SK-N-MC (cell line): ENCODE measurements around the gene DRC3.
"Not testable (repeated sequence)": the region's sequence is repeated elsewhere in the genome, so short reads cannot be mapped to it uniquely, and the experiment has no call there.

Experiments
- DNase-seq: peaks from one replicate; pipeline ENCODE4 v3.0.0-alpha.2; 2011; ENCODE audit warnings: low read depth, low spot score
- H3K27ac ChIP-seq: fragments of 200-600 bp; sonication (generic); 2 replicates; pipeline ENCODE4 v1.5.1; 2016; ENCODE audit warnings: mixed run types
- H3K36me3 ChIP-seq: fragments of 200-600 bp; sonication (generic); 2 replicates; pipeline ENCODE4 v1.6.1; 2017; ENCODE audit warnings: antibody characterized with exemption, low read length, mixed read lengths; ENCODE audit not compliant: insufficient read depth
- H3K4me3 ChIP-seq: fragments of 200-600 bp; sonication (generic); 2 replicates; pipeline ENCODE4 v1.5.1; 2016
- H3K9ac ChIP-seq: fragments of 200-600 bp; sonication (generic); 2 replicates; pipeline ENCODE4 v1.8.0; 2017; ENCODE audit warnings: mixed run types, mixed read lengths; ENCODE audit not compliant: insufficient read length
- H3K9me3 ChIP-seq: fragments of 200-600 bp; sonication (generic); 2 replicates; pipeline ENCODE4 v1.6.1; 2017; ENCODE audit warnings: low read depth, mild to moderate bottlenecking, antibody characterized with exemption, low read length, moderate library complexity, mixed read lengths
- EZH2 ChIP-seq: fragments of 200-600 bp; sonication (generic); IDR thresholded peaks from one replicate; pipeline ENCODE4 v1.6.1; 2017; ENCODE audit warnings: antibody characterized with exemption
- FOXP2 ChIP-seq: optimal IDR thresholded peaks from 2 replicates; pipeline ENCODE3; 2011; ENCODE audit warnings: mild to moderate bottlenecking, moderate library complexity; ENCODE audit not compliant: insufficient read depth; ENCODE audit errors: extremely low read length, control extremely low read depth
- POLR2AphosphoS5 ChIP-seq: IDR thresholded peaks from 2 replicates; pipeline ENCODE4 v1.6.1; 2012; ENCODE audit warnings: mild to moderate bottlenecking, low read depth, low read length, borderline replicate concordance

The DRC3 gene

DNA sequence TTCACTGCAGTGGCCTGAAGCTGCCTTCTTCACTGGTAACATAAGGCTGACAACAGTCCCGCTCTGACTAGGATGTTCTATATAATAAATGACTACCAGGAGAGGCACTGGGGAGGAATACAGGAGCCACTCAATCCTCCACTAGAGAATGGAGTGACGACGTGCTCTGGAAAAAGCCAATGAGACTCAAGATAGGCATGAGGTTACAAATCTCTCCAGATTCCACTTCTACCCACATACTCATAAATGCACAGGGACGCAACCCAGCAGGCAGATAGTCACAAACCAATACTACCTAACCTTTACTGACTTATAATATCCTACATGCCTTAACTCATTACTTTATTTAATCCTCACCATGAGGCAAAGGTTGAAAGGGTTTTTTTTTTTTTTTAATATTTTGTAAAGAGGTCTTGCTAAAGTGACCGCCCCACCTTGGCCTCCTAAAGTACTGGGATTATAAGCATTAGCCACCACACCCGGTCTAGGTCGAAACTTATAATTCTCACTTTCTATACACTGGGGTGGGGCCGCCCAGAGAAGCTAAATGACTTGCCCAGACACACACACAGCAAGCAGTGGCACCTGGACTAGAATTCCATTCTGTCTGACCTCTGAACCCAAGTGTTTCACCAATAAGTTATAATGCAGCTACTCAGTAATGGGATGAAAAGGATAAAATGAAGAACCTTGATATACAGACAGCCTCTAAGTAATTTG lies 34.1 kb upstream of the DRC3 start:
- TF ChIP-seq POLR2AphosphoS5 (no peak), FOXP2 (no peak), EZH2 (no peak)
- Histone ChIP-seq H3K9ac (no peak overlapping the region), H3K36me3 (no peaks in the 10 kb centered on the region), H3K4me3 (no peak overlapping the region), H3K27ac (no peak overlapping the region), H3K9me3 (no peaks in the 10 kb centered on the region)
- DNase-seq = no peak

DNA sequence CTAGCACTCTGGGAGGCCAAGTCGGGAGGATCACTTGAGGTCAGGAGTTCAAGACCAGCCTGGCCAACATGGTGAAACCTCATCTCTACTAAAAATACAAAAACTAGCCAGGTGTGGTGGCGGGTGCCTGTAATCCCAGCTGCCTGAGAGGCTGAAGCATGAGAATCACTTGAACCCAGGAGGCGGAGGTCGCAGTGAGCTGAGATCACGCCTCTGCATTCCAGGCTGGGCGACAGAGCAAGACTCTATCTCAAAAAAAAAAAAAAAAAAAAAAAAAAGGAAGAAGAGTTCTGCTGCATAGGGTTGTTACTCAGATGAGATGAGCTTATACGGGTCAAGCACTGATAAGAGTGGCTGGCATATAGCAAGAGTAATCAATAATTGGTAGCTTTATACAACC lies 32.7 kb upstream of the DRC3 start:
- not testable (repeated sequence) for H3K9me3 ChIP-seq, H3K36me3 ChIP-seq, H3K4me3 ChIP-seq, H3K27ac ChIP-seq, H3K9ac ChIP-seq, DNase-seq

DNA sequence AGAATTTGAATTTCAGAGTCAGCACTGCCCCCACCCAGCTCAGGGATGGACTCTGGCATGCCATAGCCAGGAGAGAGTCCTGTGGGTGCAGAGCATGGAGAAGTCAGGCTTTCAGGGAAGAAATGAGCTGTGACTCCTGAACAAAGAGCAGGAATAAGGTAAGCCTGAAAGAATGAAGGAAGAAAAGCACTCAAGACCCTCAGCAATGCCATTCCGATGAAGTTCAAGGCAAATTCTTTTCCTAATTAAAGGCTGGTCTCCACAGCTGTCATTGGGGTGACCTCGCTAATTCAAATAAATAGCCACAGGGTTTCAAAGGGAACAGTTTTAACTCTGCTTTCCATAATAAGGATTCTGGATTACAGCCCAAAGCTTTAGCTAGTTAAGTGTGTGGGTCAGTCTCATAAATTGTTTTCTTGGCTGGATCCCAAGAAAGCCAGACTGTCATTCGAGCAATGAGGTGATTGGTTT lies 32.2 kb upstream of the DRC3 start:
- no peak overlapping the region for H3K4me3 ChIP-seq
- no peaks in the 10 kb centered on the region for H3K36me3 ChIP-seq
- TF ChIP-seq EZH2 (no peak), FOXP2 (no peak), POLR2AphosphoS5 (no peak)
- no peak overlapping the region for H3K9ac ChIP-seq
- no peaks in the 10 kb centered on the region for H3K9me3 ChIP-seq
- DNase-seq = no peak
- H3K27ac ChIP-seq = no peak overlapping the region

DNA sequence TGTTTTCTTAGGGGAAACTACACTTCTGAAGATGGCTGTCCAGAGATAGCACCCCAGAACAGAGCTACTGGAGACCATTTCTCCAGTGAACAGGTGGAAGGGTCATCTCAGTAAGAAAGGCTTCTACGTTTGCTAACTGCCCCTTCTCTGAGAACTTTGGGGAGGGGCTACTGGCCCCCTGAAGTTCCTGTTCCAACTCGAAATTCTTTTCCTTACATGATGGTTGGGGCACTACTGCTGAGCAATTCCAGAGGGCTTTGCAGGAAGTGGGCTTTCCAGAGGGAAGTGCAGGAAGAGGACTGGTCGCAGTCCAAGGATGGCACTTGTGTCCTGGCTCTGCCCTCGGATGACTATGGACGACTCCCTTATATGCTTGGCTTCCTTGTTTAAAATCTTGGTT lies 31.6 kb upstream of the DRC3 start:
- DNase-seq = no peak
- TF ChIP-seq POLR2AphosphoS5 (no peak), EZH2 (no peak), FOXP2 (no peak)

DNA sequence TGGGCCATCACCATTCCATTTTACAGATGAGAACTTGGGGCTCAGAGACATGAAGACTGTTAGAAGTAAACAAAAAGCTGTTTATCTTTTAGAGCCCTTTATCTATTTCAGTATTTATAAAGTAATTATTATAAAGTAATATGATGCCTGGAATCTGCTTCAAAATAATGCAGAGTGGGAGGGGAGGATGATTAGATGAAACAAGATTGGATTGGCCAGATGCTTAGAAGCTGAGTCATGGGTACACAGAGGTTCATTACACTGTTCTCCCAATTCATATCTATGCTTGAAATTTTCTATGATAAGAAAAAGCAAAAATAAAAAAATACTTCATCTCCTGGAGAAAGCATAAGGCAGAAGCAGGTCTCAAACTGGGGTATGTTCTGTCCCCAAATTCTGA lies 29.8 kb upstream of the DRC3 start:
- no peak overlapping the region for H3K9ac ChIP-seq
- TF ChIP-seq POLR2AphosphoS5 (no peak), EZH2 (no peak), FOXP2 (no peak)
- no peak for DNase-seq
- no peak overlapping the region for H3K27ac ChIP-seq
- H3K4me3 ChIP-seq = no peak overlapping the region
- no peaks in the 10 kb centered on the region for H3K36me3 ChIP-seq
- no peaks in the 10 kb centered on the region for H3K9me3 ChIP-seq

More for the DNA sequence above, 31.6 kb upstream of the DRC3 start:
- Histone ChIP-seq H3K9ac (no peak overlapping the region), H3K36me3 (no peaks in the 10 kb centered on the region), H3K4me3 (no peak overlapping the region), H3K9me3 (no peaks in the 10 kb centered on the region), H3K27ac (no peak overlapping the region)

DNA sequence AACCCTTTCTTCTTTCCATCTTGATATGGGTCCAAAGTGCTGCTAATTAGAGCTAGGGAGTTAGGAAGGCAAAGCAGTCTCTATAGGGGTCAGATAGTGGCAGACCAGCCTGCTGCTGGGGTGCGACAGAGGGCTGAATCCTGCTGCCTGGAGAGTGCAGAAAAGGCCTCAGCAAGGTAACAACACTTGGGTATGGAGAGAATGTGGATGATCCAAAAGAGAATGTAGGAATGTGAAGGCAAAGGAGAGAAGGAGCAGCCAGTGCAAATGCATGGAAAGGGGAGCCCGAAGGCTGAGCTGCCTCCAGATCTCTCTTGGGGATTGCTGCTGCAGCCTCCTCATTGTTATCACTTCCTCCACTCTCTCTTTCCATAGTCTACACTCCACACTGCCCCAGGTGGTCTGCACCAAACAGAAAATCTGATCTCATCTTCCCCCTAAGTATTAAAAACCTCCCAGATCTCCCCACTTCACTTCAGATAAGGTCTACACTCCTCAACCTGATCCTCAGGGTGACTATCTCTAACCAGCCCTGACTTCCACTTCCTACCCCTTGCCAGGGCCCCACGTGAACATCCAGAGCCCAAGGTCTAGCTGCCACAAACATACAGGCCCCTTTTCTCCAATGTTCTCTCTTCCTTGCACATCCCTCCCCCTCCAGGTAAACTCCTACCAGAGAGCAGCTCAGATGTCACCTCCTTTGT lies 29.2 kb upstream of the DRC3 start:
- Histone ChIP-seq H3K36me3 (no peaks in the 10 kb centered on the region), H3K9ac (no peak overlapping the region), H3K9me3 (no peaks in the 10 kb centered on the region), H3K4me3 (no peak overlapping the region), H3K27ac (no peak overlapping the region)
- TF ChIP-seq FOXP2 = no peak
- TF ChIP-seq EZH2 = no peak
- TF ChIP-seq POLR2AphosphoS5 = no peak
- no peak for DNase-seq

DNA sequence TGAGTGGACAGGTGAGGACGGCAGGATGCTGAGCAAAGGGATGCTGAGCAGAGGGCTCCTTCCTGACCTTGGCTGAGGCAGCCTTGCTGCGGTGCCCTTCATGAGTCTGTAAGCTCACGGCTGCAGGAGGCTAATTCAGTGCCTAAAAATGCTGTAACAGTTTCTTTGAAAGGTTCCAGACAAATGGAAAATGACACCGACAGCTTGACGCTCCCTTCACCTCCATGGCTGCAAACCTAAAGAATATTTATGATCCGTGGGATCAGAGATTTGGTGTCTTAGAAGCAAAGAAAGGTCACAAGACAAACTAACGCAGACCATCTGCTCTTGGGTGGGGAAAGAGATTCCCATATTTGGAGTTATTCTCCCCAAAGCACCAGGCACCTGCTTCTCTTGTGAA lies 28.4 kb upstream of the DRC3 start:
- no peak for DNase-seq
- Histone ChIP-seq H3K4me3 (no peak overlapping the region), H3K36me3 (no peaks in the 10 kb centered on the region), H3K27ac (no peak overlapping the region), H3K9me3 (no peaks in the 10 kb centered on the region), H3K9ac (no peak overlapping the region)
- TF ChIP-seq FOXP2 (no peak), EZH2 (no peak), POLR2AphosphoS5 (no peak)

DNA sequence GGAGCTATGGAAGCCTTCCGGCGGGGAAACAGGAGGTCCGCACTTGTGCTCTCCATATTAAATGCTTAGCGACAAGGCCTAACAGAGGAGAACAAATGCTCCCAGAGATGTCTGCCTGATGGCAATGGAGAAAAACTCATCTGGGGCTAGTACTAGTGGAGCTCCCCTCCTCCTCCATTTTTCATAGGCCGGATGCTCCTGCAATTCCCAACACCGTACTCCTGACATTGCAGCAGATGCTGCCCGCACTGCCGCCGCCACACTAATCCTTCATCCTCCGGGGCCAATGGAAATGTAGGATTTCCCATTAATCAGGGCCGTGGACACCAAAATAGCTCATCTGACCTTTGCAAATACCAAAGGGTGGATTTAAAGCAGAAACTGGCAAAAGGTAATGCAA lies 27.9 kb upstream of the DRC3 start:
- Histone ChIP-seq H3K36me3 (no peaks in the 10 kb centered on the region), H3K9me3 (no peaks in the 10 kb centered on the region), H3K4me3 (no peak overlapping the region), H3K27ac (no peak overlapping the region), H3K9ac (no peak overlapping the region)
- TF ChIP-seq POLR2AphosphoS5 (no peak), FOXP2 (no peak), EZH2 (no peak)
- no peak for DNase-seq

DNA sequence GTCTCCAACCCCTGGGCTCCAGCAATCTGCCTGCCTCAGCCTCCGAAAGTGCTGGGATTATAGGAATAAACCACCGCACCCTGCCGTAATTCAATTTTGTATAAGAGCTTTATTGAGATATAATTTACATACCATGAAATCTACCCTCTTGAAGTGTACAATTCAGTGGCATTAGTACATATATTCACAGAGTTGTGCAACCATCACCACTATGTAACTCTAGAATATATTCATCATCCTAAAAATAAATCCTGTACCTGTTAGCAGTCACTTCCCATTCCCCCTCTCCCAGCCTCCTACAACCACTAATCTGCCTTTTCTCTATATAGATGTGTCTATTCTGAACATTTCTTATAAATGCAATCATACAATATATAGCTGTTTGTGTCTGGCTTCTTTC lies 26.6 kb upstream of the DRC3 start:
- DNase-seq = no peak
- Histone ChIP-seq H3K36me3 (no peaks in the 10 kb centered on the region), H3K9me3 (no peaks in the 10 kb centered on the region), H3K9ac (no peak overlapping the region), H3K4me3 (no peak overlapping the region), H3K27ac (no peak overlapping the region)
- TF ChIP-seq POLR2AphosphoS5 (no peak), FOXP2 (no peak), EZH2 (no peak)

DNA sequence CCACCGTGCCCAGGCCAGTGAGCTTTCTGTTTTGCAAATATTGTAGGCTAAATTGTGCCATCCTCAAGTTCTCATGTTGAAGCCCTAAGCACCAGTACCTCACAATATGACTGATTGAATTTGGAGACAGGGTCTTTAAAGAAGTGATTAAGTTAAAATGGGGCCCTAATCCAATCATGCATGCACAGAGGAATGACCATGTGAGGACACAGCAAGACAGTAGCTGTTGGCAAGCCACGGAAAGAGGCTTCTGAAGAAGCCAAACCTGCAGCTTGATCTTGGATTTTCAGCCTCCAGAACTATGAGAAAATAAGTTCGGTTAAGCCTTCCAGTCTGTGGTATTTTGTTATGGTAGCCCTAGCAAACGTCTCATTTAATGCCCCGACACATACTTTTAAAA lies 25.4 kb upstream of the DRC3 start:
- Histone ChIP-seq H3K27ac (no peak overlapping the region), H3K36me3 (no peaks in the 10 kb centered on the region), H3K9ac (no peak overlapping the region), H3K4me3 (no peak overlapping the region), H3K9me3 (no peaks in the 10 kb centered on the region)
- no peak for DNase-seq
- TF ChIP-seq EZH2 (no peak), POLR2AphosphoS5 (no peak), FOXP2 (no peak)
